ENCODE data around the gene ELF2. TPM values are rescaled to one million over a fixed set of nuclear protein-coding genes. Genes with fewer than 3 reads are reported as not detected.

The ELF2 gene
- total and polyA plus RNA-seq, 2 experiments from 2014 or later, result 38.2 to 48.8 TPM

- peak overlapping the region; percentile 99 for H3K27ac Mint-ChIP-seq
- Histone ChIP-seq H3K4me2 (peak overlapping the region; percentile 76), H3K27me3 (ENCODE audit: insufficient read depth) (no peaks in the 10 kb centered on the region), H4K20me1 (replicated peaks; ENCODE audit: insufficient read depth) (peaks cover 25% of the 10 kb centered on the region), H3K4me3 (peak overlapping the region; percentile 89), H3K9me2 (ENCODE audit: insufficient read depth) (no peaks in the 10 kb centered on the region), H3K79me2 (replicated peaks; ENCODE audit: insufficient read depth) (peaks cover 46% of the 10 kb centered on the region), H3K27ac (ENCODE audit: low read depth) (peak overlapping the region; percentile 97), H3F3A (replicated peaks; ENCODE audit: low read depth) (peaks cover 3% of the 10 kb centered on the region), H3K36me3 (ENCODE audit: insufficient read depth) (no peaks in the 10 kb centered on the region), H2AFZ (no peak overlapping the region), H3K4me1 (ENCODE audit: insufficient read depth) (peaks cover 15% of the 10 kb centered on the region; the same call in 1 of the 2 replicates)
- ATAC-seq (peak; percentile 49), DNase-seq (ENCODE audit: low spot score) (peak; percentile 66)
- TF ChIP-seq ZNF114 (CRISPR knock-in tag; IDR thresholded peaks at IDR 0.05) (no peak), CTCF (conservative IDR thresholded peaks at IDR 0.05; ENCODE audit: low read depth in 2 of 2) (no peak), CREB1 (CRISPR knock-in tag; IDR thresholded peaks at IDR 0.05; ENCODE audit: low read depth) (no peak), POLR2AphosphoS5 (IDR thresholded peaks at IDR 0.05; ENCODE audit: low read depth) (no peak), NANOG (IDR thresholded peaks at IDR 0.05; ENCODE audit: borderline replicate concordance) (no peak), JUNB (IDR thresholded peaks at IDR 0.05; ENCODE audit: unreplicated experiment) (no peak), ZNF331 (CRISPR knock-in tag; IDR thresholded peaks at IDR 0.05; ENCODE audit: low read depth) (no peak), EZH2phosphoT487 (IDR thresholded peaks at IDR 0.05; ENCODE audit: unreplicated experiment) (no peak), ZNF462 (CRISPR knock-in tag; IDR thresholded peaks at IDR 0.05) (no peak), REST (IDR thresholded peaks at IDR 0.05; ENCODE audit: unreplicated experiment) (no peak), STAT1 (IDR thresholded peaks at IDR 0.05; ENCODE audit: unreplicated experiment) (no peak)
- TF ChIP-seq, protein P1, sequence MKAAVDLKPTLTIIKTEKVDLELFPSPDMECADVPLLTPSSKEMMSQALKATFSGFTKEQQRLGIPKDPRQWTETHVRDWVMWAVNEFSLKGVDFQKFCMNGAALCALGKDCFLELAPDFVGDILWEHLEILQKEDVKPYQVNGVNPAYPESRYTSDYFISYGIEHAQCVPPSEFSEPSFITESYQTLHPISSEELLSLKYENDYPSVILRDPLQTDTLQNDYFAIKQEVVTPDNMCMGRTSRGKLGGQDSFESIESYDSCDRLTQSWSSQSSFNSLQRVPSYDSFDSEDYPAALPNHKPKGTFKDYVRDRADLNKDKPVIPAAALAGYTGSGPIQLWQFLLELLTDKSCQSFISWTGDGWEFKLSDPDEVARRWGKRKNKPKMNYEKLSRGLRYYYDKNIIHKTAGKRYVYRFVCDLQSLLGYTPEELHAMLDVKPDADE (IDR thresholded peaks at IDR 0.05), result no peak
- peaks cover 21% of the 10 kb centered on the region; the same call in 2 of the 3 replicates for H3K4me1 Mint-ChIP-seq
- peaks cover 9% of the 10 kb centered on the region for H3K27me3 Mint-ChIP-seq (ENCODE audit: insufficient read depth, low read depth, poor library complexity)
- H3K36me3 Mint-ChIP-seq (ENCODE audit: low read depth), result no peaks in the 10 kb centered on the region; the same call in 1 of the 3 replicates
- no peaks in the 10 kb centered on the region; the same call in 1 of the 3 replicates for H3K9me3 Mint-ChIP-seq
- peak overlapping the region; percentile 100 for H3K4me3 Mint-ChIP-seq
These were observed 93.4 kb downstream of the ELF2 start for GRCh38 chr4:139083607-139083955.
